NCI-H2171 (cell line): ENCODE data around the gene HAGHL.
A peak's percentile ranks its signal among the peaks of the same experiment; 100 is the strongest.

Experiments
- DNase-seq: peaks from one replicate; lab custom pipeline; 2025; lab: John Stamatoyannopoulos, UW

The HAGHL gene

GRCh38 chr16:721765-722540, 5.0 kb upstream of the HAGHL start:
- no peak for DNase-seq

GRCh38 chr16:722835-723633, 3.9 kb upstream of the HAGHL start:
- DNase-seq, result no peak

GRCh38 chr16:723695-724094, 3.2 kb upstream of the HAGHL start:
- DNase-seq, result no peak

- no peak for DNase-seq
These were observed 2.5 kb upstream of the HAGHL start for GRCh38 chr16:724188-725040.

GRCh38 chr16:725041-725376, 1.9 kb upstream of the HAGHL start:
- no peak for DNase-seq

- peak; percentile 41 for DNase-seq
These were observed 1.3 kb upstream of the HAGHL start for GRCh38 chr16:725463-726187.

GRCh38 chr16:726188-726437, 793 bp upstream of the HAGHL start:
- DNase-seq, result no peak

GRCh38 chr16:727291-727977, 528 bp downstream of the HAGHL start:
- DNase-seq, result no peak

GRCh38 chr16:728131-728889, 1.4 kb downstream of the HAGHL start:
- DNase-seq, result peak; percentile 65

GRCh38 chr16:728890-729744, 2.2 kb downstream of the HAGHL start:
- DNase-seq, result no peak

GRCh38 chr16:729768-730665, 3.1 kb downstream of the HAGHL start:
- no peak for DNase-seq

- no peak for DNase-seq
These were observed 4.0 kb downstream of the HAGHL start for GRCh38 chr16:730666-731509.

- no peak for DNase-seq
These were observed 5.4 kb downstream of the HAGHL start for GRCh38 chr16:732332-732731.

GRCh38 chr16:732936-733335, 6.0 kb downstream of the HAGHL start:
- no peak for DNase-seq

- no peak for DNase-seq
These were observed 6.7 kb downstream of the HAGHL start for GRCh38 chr16:733382-734207.

GRCh38 chr16:734208-734980, 7.5 kb downstream of the HAGHL start:
- DNase-seq, result no peak
